ENCODE results near the gene CDH23. TPM values are rescaled to one million over a fixed set of nuclear protein-coding genes. Genes with fewer than 3 reads are reported as not detected.

CDH23 gene
- total RNA-seq, 1 experiment from 2014 or later = 0.07 TPM

DNA sequence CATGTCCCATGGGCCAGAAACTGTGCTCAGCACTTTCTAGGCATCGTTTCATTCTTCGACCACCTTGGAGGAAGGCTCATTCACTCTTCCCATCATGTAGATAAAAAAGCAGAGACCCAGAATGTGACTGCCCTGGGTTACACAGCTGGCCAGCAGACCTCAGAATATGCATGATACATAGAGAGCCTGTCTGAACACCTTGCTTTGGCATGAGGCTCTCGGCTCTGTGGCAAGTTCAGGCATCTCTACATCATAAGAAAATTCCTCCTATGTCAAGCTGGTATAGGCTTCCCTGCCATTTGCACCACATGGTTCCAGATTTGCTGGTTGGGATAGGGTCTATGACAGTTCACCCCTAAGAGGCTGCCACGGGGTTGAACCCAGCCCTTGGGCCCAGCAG, 134.1 kb downstream of the CDH23 start:
- TF ChIP-seq, protein P1, sequence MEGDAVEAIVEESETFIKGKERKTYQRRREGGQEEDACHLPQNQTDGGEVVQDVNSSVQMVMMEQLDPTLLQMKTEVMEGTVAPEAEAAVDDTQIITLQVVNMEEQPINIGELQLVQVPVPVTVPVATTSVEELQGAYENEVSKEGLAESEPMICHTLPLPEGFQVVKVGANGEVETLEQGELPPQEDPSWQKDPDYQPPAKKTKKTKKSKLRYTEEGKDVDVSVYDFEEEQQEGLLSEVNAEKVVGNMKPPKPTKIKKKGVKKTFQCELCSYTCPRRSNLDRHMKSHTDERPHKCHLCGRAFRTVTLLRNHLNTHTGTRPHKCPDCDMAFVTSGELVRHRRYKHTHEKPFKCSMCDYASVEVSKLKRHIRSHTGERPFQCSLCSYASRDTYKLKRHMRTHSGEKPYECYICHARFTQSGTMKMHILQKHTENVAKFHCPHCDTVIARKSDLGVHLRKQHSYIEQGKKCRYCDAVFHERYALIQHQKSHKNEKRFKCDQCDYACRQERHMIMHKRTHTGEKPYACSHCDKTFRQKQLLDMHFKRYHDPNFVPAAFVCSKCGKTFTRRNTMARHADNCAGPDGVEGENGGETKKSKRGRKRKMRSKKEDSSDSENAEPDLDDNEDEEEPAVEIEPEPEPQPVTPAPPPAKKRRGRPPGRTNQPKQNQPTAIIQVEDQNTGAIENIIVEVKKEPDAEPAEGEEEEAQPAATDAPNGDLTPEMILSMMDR (IDR thresholded peaks at IDR 0.05; ENCODE audit: unreplicated experiment) = no peak
- CTCF ChIA-PET = interaction anchor here (0.6 kb wide), 1 partner anchor 35 kb away, joined by 3 read pairs; no protein-coding TSS in a partner anchor
- no peaks in the 10 kb centered on the region for H3K4me1 Mint-ChIP-seq (ENCODE audit: low read depth, unreplicated experiment)
- no peak for DNase-seq
- intact Hi-C loops (cut with micrococcal nuclease; ENCODE audit: unreplicated experiment) = no loop called here
- H3K36me3 Mint-ChIP-seq (ENCODE audit: insufficient read depth, unreplicated experiment) = no peaks in the 10 kb centered on the region
- H3K9me3 Mint-ChIP-seq (ENCODE audit: low read depth, unreplicated experiment) = no peaks in the 10 kb centered on the region
- no peak overlapping the region for H3K27ac Mint-ChIP-seq (ENCODE audit: unreplicated experiment)
- no TSS peak for BruUV-seq (replicated peaks)
- H3K27me3 Mint-ChIP-seq (ENCODE audit: unreplicated experiment) = peaks cover 95% of the 10 kb centered on the region
- no peak overlapping the region for H3K4me3 Mint-ChIP-seq (ENCODE audit: low read depth, unreplicated experiment)

DNA sequence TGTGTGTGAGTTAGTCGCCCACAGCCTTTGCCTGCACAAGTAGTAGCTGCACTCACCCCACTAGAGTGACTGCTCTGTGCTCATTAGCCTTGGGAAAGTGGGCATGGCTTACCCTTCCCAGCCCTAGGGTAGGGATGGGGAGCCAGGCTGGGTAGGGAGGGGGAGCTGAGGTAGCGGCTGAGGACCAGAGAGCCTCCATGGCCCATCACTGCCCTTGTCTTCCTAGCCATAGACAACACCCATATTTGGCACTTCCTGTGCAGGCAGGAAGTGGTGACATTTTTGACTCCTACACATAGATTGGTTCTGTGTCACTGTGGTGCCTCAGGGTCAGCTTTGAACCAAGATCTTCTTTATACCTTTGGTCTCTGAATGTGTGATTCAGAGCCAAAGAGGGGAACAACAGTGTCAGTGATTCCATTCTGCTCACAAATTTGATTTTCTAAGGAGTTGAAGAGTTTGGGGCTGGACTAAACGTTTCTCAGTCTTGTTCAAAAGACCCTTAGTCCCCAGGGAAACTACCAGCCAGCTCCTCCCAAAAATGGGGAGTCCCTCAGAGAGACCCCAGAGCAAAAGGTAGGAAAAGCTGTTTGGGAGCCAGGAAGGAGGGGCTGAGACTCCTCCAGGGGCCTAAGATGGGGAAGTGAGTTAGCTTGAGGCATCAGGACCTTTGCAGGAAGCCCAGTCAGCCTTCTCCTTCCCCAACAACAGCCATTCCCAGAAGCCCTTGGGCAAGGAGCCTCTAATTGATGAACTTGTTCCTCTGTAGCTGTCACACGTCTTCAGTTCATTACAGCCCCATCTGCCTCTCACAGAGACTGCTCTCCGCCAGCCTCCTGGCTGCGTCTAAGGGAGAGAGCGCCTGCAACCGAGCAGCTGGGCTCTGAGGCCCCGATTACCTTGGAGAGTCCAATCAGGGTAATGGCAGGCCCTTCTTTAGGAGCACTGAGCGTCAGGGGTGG, 135.0 kb downstream of the CDH23 start:
- intact Hi-C loops (cut with micrococcal nuclease; ENCODE audit: unreplicated experiment) = no loop called here

DNA sequence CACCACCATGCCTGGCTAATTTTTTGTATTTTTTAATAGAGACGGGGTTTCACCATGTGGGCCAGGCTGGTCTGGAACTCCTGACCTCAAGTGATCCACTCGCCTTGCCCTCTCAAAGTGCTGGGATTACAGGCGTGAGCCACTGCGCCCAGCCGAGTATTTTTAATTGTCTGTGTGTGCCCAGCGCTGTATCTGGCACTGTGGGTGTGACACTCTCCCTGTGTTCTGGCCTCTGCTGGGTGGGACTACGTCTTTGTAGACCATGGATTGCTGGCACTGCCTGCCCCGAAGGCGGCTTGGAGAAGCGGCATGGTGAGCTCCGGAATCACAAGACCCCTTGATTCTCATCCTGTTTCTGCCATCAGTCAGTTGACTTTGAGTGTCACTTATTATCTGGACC, 136.2 kb downstream of the CDH23 start:
- no TSS peak for BruUV-seq (replicated peaks)
- Mint-ChIP-seq H3K4me1 (ENCODE audit: low read depth, unreplicated experiment) (no peaks in the 10 kb centered on the region), H3K4me3 (ENCODE audit: low read depth, unreplicated experiment) (no peak overlapping the region), H3K27ac (ENCODE audit: unreplicated experiment) (no peak overlapping the region), H3K27me3 (ENCODE audit: unreplicated experiment) (peaks cover 88% of the 10 kb centered on the region), H3K9me3 (ENCODE audit: low read depth, unreplicated experiment) (no peaks in the 10 kb centered on the region), H3K36me3 (ENCODE audit: insufficient read depth, unreplicated experiment) (no peaks in the 10 kb centered on the region)
- DNase-seq = no peak
- TF ChIP-seq, protein P1 (IDR thresholded peaks at IDR 0.05; ENCODE audit: unreplicated experiment) = no peak
- CTCF ChIA-PET = interaction anchor here (0.6 to 0.8 kb wide), 3 partner anchors 10 to 1394 kb away, joined by 3 to 7 read pairs (median 4); no protein-coding TSS in a partner anchor
- intact Hi-C loops (cut with micrococcal nuclease; ENCODE audit: unreplicated experiment) = no loop called here

More for the DNA sequence above, 135.0 kb downstream of the CDH23 start:
- no peak for DNase-seq
- TF ChIP-seq, protein P1 (IDR thresholded peaks at IDR 0.05; ENCODE audit: unreplicated experiment) = no peak
- Mint-ChIP-seq H3K27ac (ENCODE audit: unreplicated experiment) (no peak overlapping the region), H3K9me3 (ENCODE audit: low read depth, unreplicated experiment) (no peaks in the 10 kb centered on the region), H3K27me3 (ENCODE audit: unreplicated experiment) (peaks cover 95% of the 10 kb centered on the region), H3K36me3 (ENCODE audit: insufficient read depth, unreplicated experiment) (no peaks in the 10 kb centered on the region), H3K4me1 (ENCODE audit: low read depth, unreplicated experiment) (no peaks in the 10 kb centered on the region), H3K4me3 (ENCODE audit: low read depth, unreplicated experiment) (no peak overlapping the region)
- BruUV-seq (replicated peaks) = no TSS peak
- CTCF ChIA-PET = interaction anchor here (0.8 to 0.9 kb wide), 2 partner anchors 10 to 11 kb away, joined by 3 to 7 read pairs; no protein-coding TSS in a partner anchor

DNA sequence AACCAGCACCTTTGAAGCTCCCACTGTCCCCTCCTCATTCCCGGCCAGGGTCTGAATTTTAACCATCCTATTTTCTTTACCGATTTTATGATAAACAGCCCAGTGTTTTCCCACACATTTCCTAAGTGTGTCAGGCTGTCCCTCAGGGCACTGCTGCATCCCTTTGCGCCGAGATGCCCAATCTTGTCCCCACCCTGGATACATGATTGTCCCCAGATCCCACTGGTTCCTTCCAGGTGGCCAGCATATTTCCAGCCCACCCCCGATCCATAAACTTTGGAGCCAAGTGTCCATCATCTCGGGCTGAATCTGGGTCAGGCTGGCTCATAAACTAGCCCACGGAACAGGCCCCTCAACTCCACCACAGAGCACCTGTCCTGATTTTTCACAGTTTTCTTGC, 137.2 kb downstream of the CDH23 start:
- BruUV-seq (replicated peaks) = no TSS peak
- intact Hi-C loops (cut with micrococcal nuclease; ENCODE audit: unreplicated experiment) = no loop called here

More for the DNA sequence above, 137.2 kb downstream of the CDH23 start:
- no peak overlapping the region for H3K4me3 Mint-ChIP-seq (ENCODE audit: low read depth, unreplicated experiment)
- TF ChIP-seq, protein P1 (IDR thresholded peaks at IDR 0.05; ENCODE audit: unreplicated experiment) = no peak
- H3K36me3 Mint-ChIP-seq (ENCODE audit: insufficient read depth, unreplicated experiment) = no peaks in the 10 kb centered on the region
- CTCF ChIA-PET = interaction anchor here (0.6 kb wide), 1 partner anchor 234 kb away, joined by 3 read pairs; no protein-coding TSS in a partner anchor
- H3K27me3 Mint-ChIP-seq (ENCODE audit: unreplicated experiment) = peaks cover 88% of the 10 kb centered on the region
- no peaks in the 10 kb centered on the region for H3K9me3 Mint-ChIP-seq (ENCODE audit: low read depth, unreplicated experiment)
- DNase-seq = no peak
- no peak overlapping the region for H3K27ac Mint-ChIP-seq (ENCODE audit: unreplicated experiment)
- no peaks in the 10 kb centered on the region for H3K4me1 Mint-ChIP-seq (ENCODE audit: low read depth, unreplicated experiment)
